Activated T-cell treated with anti-CD3 and anti-CD28 coated beads for 4 hours (primary cell): Measurements from ENCODE around the gene AACS.
"Not testable (repeated sequence)": the region's sequence is repeated elsewhere in the genome, so short reads cannot be mapped to it uniquely, and the experiment has no call there.

Source experiments
- DNase-seq: peaks from one replicate; pipeline ENCODE4 v3.0.0-alpha.2; 2020

AACS gene

GRCh38 chr12:125092872-125093680 lies 27.8 kb downstream of the AACS start:
- DNase-seq, result no peak

DNA sequence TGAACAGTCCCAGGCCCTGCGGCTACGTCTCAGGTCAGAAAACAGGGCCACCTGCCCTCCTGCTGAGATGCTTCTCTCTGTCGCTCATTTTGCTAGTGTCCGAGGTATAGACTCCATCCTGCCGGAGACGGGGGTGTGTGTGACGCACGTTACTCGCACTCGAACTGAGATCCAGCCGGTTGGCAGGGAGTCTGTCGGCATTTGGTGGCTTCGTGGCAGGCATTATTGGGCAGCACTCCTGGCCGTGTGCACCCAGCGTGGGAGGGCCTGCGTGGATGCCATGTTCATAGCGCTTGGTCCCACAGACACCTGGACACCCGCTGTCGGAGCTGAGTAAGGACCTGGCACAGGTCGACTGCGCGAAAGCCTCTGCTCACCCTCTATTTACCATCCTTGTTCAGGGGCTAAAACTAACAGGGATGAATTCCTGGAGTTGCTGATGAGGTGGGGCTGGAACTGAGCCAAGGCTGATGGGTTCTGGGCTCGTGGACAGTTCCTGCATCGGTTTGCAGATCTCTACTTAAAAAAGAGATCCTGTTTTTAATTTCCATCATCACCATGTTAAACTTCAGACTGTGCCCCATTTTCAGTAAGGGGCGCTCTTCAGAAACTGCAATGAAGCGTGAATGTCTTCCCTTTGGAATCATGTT lies 28.6 kb downstream of the AACS start:
- DNase-seq, result no peak

DNA sequence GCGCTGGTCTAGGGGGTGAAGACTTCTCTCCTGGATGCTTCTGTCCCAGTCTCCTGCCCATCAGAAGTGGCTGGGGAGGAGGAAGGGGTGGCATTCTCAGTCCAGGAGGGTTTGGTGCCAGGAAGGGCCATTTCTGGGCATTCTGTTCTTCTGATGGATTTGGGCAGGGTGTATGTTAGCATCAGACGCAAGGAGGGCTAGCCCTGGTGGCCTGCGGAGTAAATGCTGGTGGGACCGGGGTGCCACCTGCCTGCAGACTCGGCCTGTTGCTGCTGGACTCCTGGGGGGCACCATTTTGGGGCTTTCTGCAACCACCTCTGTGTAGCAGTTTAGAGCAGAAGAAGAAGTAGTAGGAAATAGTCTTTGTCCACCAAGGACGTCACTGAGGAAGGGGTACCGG lies 31.7 kb downstream of the AACS start:
- no peak for DNase-seq

DNA sequence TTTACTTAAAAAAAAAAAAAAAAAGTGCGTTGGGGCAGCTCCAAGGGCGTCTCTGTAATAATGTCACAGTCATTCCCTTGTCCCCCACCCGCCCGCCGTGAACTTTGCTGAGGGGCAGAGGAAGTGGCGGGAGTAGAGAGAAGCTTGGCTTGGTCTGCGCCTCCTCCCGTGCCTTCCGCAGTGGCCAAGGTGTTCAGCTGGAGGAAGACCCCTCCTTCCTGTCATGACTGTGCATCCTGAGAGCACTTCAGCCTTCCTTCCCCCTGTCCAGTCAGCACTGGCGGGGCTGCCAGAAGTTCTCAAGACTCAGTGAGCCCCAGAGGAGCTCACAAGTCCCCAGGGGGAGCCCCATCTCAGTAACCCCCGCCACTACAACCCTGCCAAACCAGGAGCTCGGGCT lies 32.2 kb downstream of the AACS start:
- no peak for DNase-seq

DNA sequence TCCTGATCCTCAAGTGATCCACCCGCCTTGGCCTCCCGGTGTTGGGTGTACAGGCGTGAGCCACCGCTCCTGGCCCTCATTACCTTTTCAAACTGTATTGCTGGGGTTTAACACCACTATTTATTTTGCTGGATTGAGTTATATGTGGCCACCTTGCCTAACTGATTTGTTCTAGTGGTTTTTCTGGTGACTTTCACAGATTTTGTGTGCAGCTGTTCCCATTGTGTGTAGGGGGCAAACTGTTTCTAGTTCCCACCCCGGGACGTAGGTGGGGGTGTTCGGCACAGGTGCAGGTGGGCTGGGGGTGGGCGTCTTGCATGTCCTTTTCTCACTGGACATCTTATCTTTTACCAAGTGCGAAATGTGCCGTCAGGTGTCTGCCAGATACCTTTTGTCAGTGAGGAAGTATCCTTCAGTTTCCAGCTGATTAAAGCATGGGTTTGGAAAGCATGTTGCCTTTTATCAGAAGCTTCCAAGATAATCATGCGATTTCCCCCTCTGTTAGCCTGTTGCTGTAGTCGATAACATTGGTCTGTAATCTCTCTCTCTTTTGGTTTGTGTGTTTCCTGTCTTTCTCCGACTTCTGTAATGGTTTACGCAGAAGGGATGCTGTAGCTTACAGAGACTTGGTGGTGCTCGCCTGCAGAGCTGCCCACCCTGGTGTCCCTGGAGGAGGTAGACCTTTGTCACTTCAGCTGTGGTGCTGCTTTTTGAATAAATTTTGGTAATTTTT lies 33.6 kb downstream of the AACS start:
- DNase-seq, result no peak

GRCh38 chr12:125099409-125099782 lies 34.2 kb downstream of the AACS start:
- no peak for DNase-seq

- DNase-seq, result no peak
These were observed 35.6 kb downstream of the AACS start for GRCh38 chr12:125100551-125101434.

DNA sequence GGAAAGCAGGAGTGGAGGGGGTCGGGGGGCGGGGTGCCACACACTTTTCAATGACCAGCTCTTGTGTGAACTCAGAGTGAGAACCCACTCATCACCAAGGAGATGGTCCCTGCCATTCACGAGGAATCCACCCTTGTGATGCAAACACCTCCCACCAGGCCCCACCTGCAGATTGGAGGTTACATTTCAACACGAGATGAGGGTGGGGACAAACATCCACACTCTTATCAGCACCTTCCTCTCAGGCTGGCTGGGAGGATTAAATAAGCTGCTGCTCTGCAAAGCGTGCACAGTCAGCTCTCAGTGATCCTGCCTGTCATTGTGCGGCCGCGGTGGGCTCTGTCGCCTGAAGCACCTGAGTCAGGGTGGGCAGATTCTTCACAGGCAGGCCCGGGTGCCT lies 39.7 kb downstream of the AACS start:
- DNase-seq, result no peak

DNA sequence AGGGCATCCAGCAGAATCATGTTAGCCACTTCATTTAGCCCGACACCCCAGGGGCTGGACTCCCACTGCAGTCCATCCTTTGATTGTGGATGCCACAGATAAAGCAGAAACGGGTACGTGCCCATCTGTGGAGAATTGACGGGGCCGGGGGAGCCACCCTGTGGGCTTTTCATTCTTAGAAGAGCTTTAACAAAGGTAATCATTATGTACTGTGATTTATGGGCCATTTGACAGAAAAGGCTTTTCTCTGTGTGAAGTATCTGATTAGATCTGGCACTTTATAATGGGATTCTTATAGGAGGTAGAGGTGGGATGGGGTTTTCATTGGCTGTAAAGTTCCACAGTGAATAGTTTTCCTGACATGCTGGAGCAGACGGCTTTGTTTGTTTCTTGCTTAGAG lies 40.4 kb downstream of the AACS start:
- no peak for DNase-seq

DNA sequence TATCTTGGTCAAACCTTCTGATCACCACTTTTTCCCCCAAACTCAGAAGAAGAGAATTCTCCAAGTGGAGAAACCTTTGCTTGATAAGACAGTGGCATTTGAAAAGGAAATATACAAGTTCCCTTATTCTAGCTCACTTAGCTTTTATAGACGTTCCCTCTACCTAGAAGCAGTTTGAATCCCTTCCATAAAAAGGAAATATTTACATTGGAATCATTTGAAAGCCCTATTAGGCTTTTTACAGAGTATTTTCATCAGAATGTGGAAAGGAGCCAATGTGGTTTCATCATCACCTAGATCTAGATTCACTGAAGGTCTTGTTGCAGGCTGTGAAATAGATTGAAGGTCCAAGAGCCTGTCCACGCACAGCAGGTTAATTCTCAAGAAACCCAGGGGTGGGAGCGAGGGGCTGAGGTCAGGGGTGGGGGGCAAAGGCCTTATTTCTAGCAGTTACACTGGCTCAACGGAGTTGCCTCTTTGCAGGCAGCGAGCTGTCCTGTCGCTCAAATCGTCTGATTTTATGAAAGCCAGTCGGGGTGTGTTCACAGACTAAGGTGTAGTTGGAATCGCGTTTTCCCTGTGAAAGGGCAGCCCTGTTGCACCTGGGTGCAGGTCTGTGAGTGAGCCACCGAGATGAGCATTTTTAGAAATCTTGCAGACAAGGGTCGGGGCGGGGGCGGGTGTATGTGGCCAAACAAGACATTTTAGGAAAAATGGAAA lies 45.6 kb downstream of the AACS start:
- no peak for DNase-seq

DNA sequence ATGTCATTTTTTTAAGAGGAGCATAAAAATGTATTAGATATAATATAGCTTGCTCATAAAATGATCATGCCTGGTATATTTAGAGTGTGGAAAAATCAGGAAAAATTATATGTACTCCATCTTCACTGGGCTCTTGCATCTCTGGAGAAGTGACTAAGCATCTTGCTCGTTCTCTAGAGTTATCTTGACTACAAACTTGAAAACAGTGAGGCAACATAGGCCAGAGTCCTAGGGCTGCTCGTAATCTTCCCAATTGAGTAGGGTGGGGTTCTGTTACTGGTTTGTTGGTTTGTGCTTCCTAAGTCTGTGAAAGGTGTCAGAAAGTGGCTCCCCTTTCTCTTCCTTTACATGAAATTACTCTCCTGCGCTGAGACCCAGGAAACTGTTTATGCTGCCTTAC lies 46.2 kb downstream of the AACS start:
- DNase-seq, result no peak

- not testable (repeated sequence) for DNase-seq
These were observed 47.4 kb downstream of the AACS start for GRCh38 chr12:125112614-125113013.

GRCh38 chr12:125113263-125113662 lies 48.0 kb downstream of the AACS start:
- DNase-seq, result no peak

DNA sequence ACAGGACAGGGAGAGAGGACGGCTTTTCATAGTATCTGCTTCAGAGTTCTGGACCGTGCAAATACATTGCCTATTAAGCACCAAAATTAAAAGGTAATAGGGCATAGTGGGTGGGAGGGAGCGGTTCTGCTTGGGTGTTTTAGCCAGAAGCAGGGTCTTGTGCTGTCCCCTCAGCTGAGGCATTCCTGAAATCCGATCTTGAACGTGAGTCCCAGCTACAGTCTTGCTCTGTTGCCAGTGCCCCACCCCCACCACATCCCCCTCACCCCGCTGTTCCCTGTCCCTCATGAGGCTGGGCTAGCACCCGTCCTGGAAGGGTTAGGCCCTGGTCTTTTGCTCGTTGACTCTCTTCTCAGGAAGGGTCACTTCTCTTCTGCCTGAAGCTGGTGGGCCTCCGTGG lies 48.6 kb downstream of the AACS start:
- DNase-seq, result no peak

- no peak for DNase-seq
These were observed 49.3 kb downstream of the AACS start for GRCh38 chr12:125114365-125115141.

DNA sequence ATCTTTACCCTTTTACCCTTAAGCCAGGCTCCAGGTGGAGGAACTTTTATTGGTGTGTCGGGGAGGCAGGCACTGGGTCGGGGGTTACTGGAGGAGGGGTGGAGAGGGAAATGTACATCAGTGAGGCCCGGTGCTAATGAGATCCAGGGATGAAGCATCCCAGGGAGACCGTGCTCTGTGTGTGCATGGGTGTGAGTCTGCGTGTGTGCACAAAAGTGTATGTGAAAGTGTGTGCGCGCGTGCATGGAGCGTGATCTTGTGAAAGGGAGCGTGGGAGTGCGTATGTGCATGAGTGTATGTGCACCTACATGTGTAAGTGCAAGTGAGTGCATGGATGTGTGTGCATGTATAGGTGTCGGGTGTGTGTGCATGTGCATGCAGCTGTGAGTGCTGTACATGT lies 55.3 kb downstream of the AACS start:
- DNase-seq, result no peak

DNA sequence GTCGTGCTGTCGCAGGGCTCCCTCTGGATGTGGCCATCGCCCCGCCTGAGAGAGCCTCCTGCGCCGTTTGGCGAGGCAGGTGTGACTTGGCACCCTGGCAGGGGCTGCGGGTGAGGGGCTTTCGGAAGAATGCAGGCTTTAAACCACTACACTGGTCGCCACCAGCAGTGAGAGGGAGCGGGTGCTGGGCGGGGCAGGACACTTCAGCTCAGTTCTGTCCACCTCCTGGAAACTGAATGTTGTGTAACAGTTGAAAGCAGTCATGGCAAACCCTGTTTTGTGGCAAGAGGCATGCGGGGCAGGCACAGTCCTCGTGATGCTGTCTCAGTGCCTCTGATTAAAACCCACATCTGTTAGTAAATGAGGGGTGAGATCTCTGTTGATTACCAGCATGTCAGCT lies 55.9 kb downstream of the AACS start:
- DNase-seq, result no peak

- no peak for DNase-seq
These were observed 57.4 kb downstream of the AACS start for GRCh38 chr12:125122668-125123067.

- no peak for DNase-seq
These were observed 59.2 kb downstream of the AACS start for GRCh38 chr12:125124320-125124966.

DNA sequence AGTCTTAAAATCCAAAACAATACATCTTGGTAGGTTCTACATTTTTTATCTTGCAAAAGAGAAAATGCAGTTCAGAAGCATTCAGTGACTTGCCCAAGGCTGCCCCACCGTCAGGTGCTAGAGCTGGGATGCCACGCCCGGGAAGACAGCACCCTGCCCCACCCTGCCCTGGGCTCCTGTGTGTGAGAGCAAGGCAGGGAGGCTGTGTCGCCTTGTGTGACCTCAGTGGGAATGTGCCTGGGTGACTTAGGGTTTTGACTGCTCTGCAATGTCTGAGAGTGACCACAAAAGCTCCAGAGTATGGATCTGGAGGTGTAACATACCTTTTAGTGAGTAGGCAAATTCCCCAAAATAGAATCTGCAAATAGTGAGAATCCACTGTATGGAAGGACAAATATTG lies 60.0 kb downstream of the AACS start:
- no peak for DNase-seq
